SK-N-SH treated with all-trans-retinoic acid at 6 μM for 48 hours (cell line): Measurements from ENCODE around the gene CMC2.

ENCODE experiments used
- ATAC-seq: fragments of 200-7000 bp; cut with Tn5 transposase; 3 replicates; pipeline ENCODE4 v1.9.1; 2020; ENCODE audit warnings: mild to moderate bottlenecking, moderate library complexity
- BACH2 ChIP-seq: fragments of 250-450 bp; sonication (Bioruptor Pico); IDR thresholded peaks from 2 replicates; pipeline ENCODE4 v1.9.0; 2021; ENCODE audit warnings: mild to moderate bottlenecking, borderline replicate concordance
- CREB5 ChIP-seq: fragments of 250-450 bp; sonication (Bioruptor Pico); IDR thresholded peaks from 2 replicates; pipeline ENCODE4 v1.5.1; 2020; ENCODE audit warnings: low read depth, mild to moderate bottlenecking, moderate library complexity
- CSDC2 ChIP-seq: fragments of 250-450 bp; sonication (Bioruptor Pico); IDR thresholded peaks from 2 replicates; pipeline ENCODE4 v1.5.0; 2020; ENCODE audit warnings: mild to moderate bottlenecking, moderate library complexity
- ESRRG ChIP-seq: fragments of 250-450 bp; sonication (Bioruptor Pico); IDR thresholded peaks from 2 replicates; pipeline ENCODE4 v1.6.1; 2021; ENCODE audit warnings: mild to moderate bottlenecking
- GLIS3 ChIP-seq: fragments of 250-450 bp; sonication (Bioruptor Pico); IDR thresholded peaks from 2 replicates; pipeline ENCODE4 v1.5.0; 2020; ENCODE audit warnings: mild to moderate bottlenecking, moderate library complexity
- ISL1 ChIP-seq: fragments of 250-450 bp; sonication (Bioruptor Pico); IDR thresholded peaks from 2 replicates; pipeline ENCODE4 v2.1.2; 2022; ENCODE audit warnings: mild to moderate bottlenecking, moderate library complexity
- PATZ1 ChIP-seq: fragments of 250-450 bp; sonication (Bioruptor Pico); IDR thresholded peaks from 2 replicates; pipeline ENCODE4 v1.8.0; 2020; ENCODE audit warnings: mild to moderate bottlenecking, moderate library complexity, borderline replicate concordance
- POU6F1 ChIP-seq: fragments of 250-450 bp; sonication (Bioruptor Pico); IDR thresholded peaks from 2 replicates; pipeline ENCODE4 v1.8.0; 2021; ENCODE audit warnings: low read depth, mild to moderate bottlenecking, moderate library complexity, borderline replicate concordance
- PPARA ChIP-seq: fragments of 250-450 bp; sonication (Bioruptor Pico); IDR thresholded peaks from 2 replicates; pipeline ENCODE4 v1.5.0; 2020; ENCODE audit warnings: mild to moderate bottlenecking, borderline replicate concordance
- RARB ChIP-seq: fragments of 250-450 bp; sonication (Bioruptor Pico); IDR thresholded peaks from 2 replicates; pipeline ENCODE4 v1.8.0; 2021; ENCODE audit warnings: mild to moderate bottlenecking, moderate library complexity
- SNAI2 ChIP-seq: fragments of 250-450 bp; sonication (Bioruptor Pico); IDR thresholded peaks from 2 replicates; pipeline ENCODE4 v1.5.0; 2020; ENCODE audit warnings: mild to moderate bottlenecking, moderate library complexity
- TOX ChIP-seq: fragments of 250-450 bp; sonication (Bioruptor Pico); IDR thresholded peaks from 2 replicates; pipeline ENCODE4 v1.8.0; 2021; ENCODE audit warnings: mild to moderate bottlenecking, moderate library complexity, borderline replicate concordance
- TSHZ2 ChIP-seq: fragments of 250-450 bp; sonication (Bioruptor Pico); IDR thresholded peaks from 2 replicates; pipeline ENCODE4 v1.5.0; 2020; ENCODE audit warnings: mild to moderate bottlenecking, moderate library complexity
- ZC3H10 ChIP-seq: fragments of 250-450 bp; sonication (Bioruptor Pico); IDR thresholded peaks from 2 replicates; pipeline ENCODE4 v1.5.1; 2021; ENCODE audit warnings: mild to moderate bottlenecking, moderate library complexity
- ZFP3 ChIP-seq: fragments of 250-450 bp; sonication (Bioruptor Pico); IDR thresholded peaks from 2 replicates; pipeline ENCODE4 v1.5.0; 2020; ENCODE audit warnings: mild to moderate bottlenecking, moderate library complexity
- ZFP30 ChIP-seq: fragments of 450-650 bp; formaldehyde crosslinking; IDR thresholded peaks from 2 replicates; pipeline ENCODE4 v1.5.0; 2022; ENCODE audit warnings: mild to moderate bottlenecking, moderate library complexity
- ZNF565 ChIP-seq: fragments of 450-650 bp; formaldehyde crosslinking; conservative IDR thresholded peaks from 2 replicates; pipeline ENCODE4 v1.5.0; 2020; ENCODE audit warnings: low read depth, mild to moderate bottlenecking, moderate library complexity
- ZNF70 ChIP-seq: fragments of 450-650 bp; formaldehyde crosslinking; IDR thresholded peaks from 2 replicates; pipeline ENCODE4 v1.5.0; 2020; ENCODE audit warnings: mild to moderate bottlenecking, moderate library complexity
- ZNF8 ChIP-seq: fragments of 450-650 bp; formaldehyde crosslinking; IDR thresholded peaks from 2 replicates; pipeline ENCODE4 v1.5.0; 2020; ENCODE audit warnings: mild to moderate bottlenecking, moderate library complexity

CMC2 gene

GRCh38 chr16:80958284-80958683 lies 48.4 kb downstream of the CMC2 start:
- ATAC-seq, result no peak
- TF ChIP-seq RARB (CRISPR knock-in tag), result no peak
- no peak for TF ChIP-seq ESRRG (CRISPR knock-in tag)
- no peak for TF ChIP-seq ZNF70 (CRISPR knock-in tag)
- no peak for TF ChIP-seq ZNF565 (CRISPR knock-in tag)
- TF ChIP-seq ZC3H10, result no peak
- TF ChIP-seq ZNF8 (CRISPR knock-in tag), result no peak
- TF ChIP-seq ISL1 (CRISPR knock-in tag), result no peak
- TF ChIP-seq CREB5 (CRISPR knock-in tag), result no peak
- no peak for TF ChIP-seq SNAI2 (CRISPR knock-in tag)
- no peak for TF ChIP-seq PPARA (CRISPR knock-in tag)

GRCh38 chr16:80954985-80955384 lies 51.7 kb downstream of the CMC2 start:
- TF ChIP-seq ESRRG (CRISPR knock-in tag), result no peak
- TF ChIP-seq TSHZ2, result no peak
- no peak for TF ChIP-seq TOX (CRISPR knock-in tag)
- no peak for TF ChIP-seq ZNF8 (CRISPR knock-in tag)
- TF ChIP-seq CREB5 (CRISPR knock-in tag), result no peak
- TF ChIP-seq POU6F1, result no peak
- no peak for TF ChIP-seq ZFP30 (CRISPR knock-in tag)
- no peak for TF ChIP-seq PATZ1 (CRISPR knock-in tag)
- no peak for TF ChIP-seq CSDC2 (CRISPR knock-in tag)
- no peak for TF ChIP-seq GLIS3 (CRISPR knock-in tag)
- no peak for TF ChIP-seq ZFP3 (CRISPR knock-in tag)
- TF ChIP-seq ZC3H10, result no peak
- no peak for TF ChIP-seq SNAI2 (CRISPR knock-in tag)
- no peak for TF ChIP-seq BACH2 (CRISPR knock-in tag)
- ATAC-seq, result no peak

GRCh38 chr16:80948886-80949493 lies 57.7 kb downstream of the CMC2 start:
- TF ChIP-seq ISL1 (CRISPR knock-in tag) (no peak), ZC3H10 (no peak)
- TF ChIP-seq, all 23 proteins: peak for 0
- peak; percentile 94 for ATAC-seq
